ENCODE measurements around the gene MMP28.

DNA sequence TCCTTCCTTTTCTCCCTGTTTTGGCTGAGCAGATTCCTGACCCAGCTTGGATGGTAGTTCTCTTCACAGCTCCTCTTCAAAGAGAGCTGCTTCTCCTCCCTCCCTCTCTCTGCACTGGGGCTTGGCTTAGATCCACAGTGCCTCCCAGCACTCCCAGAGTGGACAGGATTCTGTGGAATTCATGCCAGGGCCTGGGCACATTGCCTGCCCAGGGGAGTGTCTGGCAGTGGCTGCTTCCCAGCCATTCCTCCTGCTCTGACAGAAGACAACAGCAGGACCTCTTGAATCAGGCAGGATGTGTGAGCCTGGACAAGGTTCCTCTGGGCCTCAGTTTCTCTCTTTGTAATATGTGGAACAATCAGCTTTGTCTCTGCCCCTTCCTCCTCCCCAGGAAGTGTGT is 4.5 kb upstream of the MMP28 start:
- TF ChIP-seq POLR2A (IDR thresholded peaks at IDR 0.05) = no peak
- TF ChIP-seq CTCF (IDR thresholded peaks at IDR 0.05) = no peak
